Thyroid gland (tissue), 4 donors: ENCODE measurements around the gene TGFB1I1.

ENCODE experiments used
- POLR2A ChIP-seq, 2 donors: fragments of 450-650 bp; IDR thresholded peaks; one replicate each; pipeline ENCODE4 v1.6.1; 2017; ENCODE audit warnings: antibody characterized with exemption in 2 of 2, mild to moderate bottlenecking in 2 of 2, moderate library complexity in 1 of 2
- TF ChIP-seq, protein P1 (sequence below), 6 experiments: fragments of 200-600 bp in 3 of 6; fragments of 450-650 bp in 3 of 6; sonication (generic) in 3 of 6; IDR thresholded peaks; one replicate each; pipeline ENCODE4 v1.5.1; 2016 to 2019; ENCODE audit warnings: antibody characterized with exemption in 6 of 6, mild to moderate bottlenecking in 2 of 6, inconsistent platforms in 1 of 6, moderate library complexity in 1 of 6

DNA sequence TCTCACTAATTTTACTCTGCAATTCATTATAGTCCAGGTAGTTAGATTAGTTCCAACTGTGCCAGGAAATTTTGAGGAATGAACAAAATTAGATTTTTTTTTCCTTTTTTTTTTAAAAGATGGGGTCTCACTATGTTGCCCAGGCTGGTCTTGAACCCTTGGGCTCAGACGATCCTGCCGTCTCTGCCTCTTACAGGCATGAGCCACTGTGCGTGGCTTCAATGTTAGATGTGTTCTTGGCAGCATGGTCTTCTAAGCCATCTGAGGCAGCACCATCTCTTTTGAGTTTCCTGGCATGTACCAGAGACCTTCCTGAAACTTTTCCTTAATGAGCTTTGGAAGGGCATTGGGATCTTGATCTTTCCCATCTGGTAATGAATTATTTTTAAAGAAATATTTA is 53.2 kb downstream of the TGFB1I1 start:
- TF ChIP-seq, protein P1, sequence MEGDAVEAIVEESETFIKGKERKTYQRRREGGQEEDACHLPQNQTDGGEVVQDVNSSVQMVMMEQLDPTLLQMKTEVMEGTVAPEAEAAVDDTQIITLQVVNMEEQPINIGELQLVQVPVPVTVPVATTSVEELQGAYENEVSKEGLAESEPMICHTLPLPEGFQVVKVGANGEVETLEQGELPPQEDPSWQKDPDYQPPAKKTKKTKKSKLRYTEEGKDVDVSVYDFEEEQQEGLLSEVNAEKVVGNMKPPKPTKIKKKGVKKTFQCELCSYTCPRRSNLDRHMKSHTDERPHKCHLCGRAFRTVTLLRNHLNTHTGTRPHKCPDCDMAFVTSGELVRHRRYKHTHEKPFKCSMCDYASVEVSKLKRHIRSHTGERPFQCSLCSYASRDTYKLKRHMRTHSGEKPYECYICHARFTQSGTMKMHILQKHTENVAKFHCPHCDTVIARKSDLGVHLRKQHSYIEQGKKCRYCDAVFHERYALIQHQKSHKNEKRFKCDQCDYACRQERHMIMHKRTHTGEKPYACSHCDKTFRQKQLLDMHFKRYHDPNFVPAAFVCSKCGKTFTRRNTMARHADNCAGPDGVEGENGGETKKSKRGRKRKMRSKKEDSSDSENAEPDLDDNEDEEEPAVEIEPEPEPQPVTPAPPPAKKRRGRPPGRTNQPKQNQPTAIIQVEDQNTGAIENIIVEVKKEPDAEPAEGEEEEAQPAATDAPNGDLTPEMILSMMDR (IDR thresholded peaks at IDR 0.05), result no peak
- no peak for TF ChIP-seq POLR2A (IDR thresholded peaks at IDR 0.05)
